Epithelial cell of proximal tubule (primary cell): ENCODE results near the gene HPS3. TPM values are rescaled to one million over a fixed set of nuclear protein-coding genes. Genes with fewer than 3 reads are reported as not detected.

Experiments
- DNase-seq: peaks from one replicate; pipeline ENCODE4 v3.0.0-alpha.2; 2011; ENCODE audit warnings: low read depth
- H3K4me3 ChIP-seq: 2 replicates; pipeline ENCODE4 v1.5.1; 2011; ENCODE audit warnings: low read depth, mild to moderate bottlenecking, low read length
- CTCF ChIP-seq: conservative IDR thresholded peaks from 2 replicates; pipeline ENCODE4 v1.5.1; 2012; ENCODE audit warnings: low read depth, mild to moderate bottlenecking, low read length
- total RNA-seq: library from RNA; depleted of rRNA; stranded (reverse); fragments of >200 nt; gene quantifications from 2 replicates; pipeline ENCODE4 v1.2.3, GENCODE V29; 2015

HPS3 gene
- total RNA-seq, 1 donor from 2014 or later = 32.7 TPM

GRCh38 chr3:149197669-149198068 is 68.2 kb downstream of the HPS3 start:
- H3K4me3 ChIP-seq = no peak overlapping the region
- no peak for DNase-seq
- TF ChIP-seq CTCF = no peak

GRCh38 chr3:149198611-149199010 is 69.2 kb downstream of the HPS3 start:
- no peak for DNase-seq
- no peak for TF ChIP-seq CTCF
- no peak overlapping the region for H3K4me3 ChIP-seq

- DNase-seq = no peak
- TF ChIP-seq CTCF = no peak
- no peak overlapping the region for H3K4me3 ChIP-seq
Measured at GRCh38 chr3:149199474-149199873, 70.0 kb downstream of the HPS3 start.

- no peak for DNase-seq
- H3K4me3 ChIP-seq = no peak overlapping the region
- TF ChIP-seq CTCF = no peak
Measured at GRCh38 chr3:149203758-149204157, 74.3 kb downstream of the HPS3 start.

GRCh38 chr3:149204390-149204991 is 75.1 kb downstream of the HPS3 start:
- H3K4me3 ChIP-seq = no peak overlapping the region
- no peak for DNase-seq
- TF ChIP-seq CTCF = no peak

GRCh38 chr3:149207475-149207874 is 78.0 kb downstream of the HPS3 start:
- no peak overlapping the region for H3K4me3 ChIP-seq
- no peak for DNase-seq
- TF ChIP-seq CTCF = no peak

- no peak overlapping the region for H3K4me3 ChIP-seq
- no peak for DNase-seq
- no peak for TF ChIP-seq CTCF
Measured at GRCh38 chr3:149209431-149209830, 80.0 kb downstream of the HPS3 start.
